K562 (cell line): ENCODE data around the gene PANK2. TPM values are rescaled to one million over a fixed set of nuclear protein-coding genes. Genes with fewer than 3 reads are reported as not detected.

Experiments
- ATAC-seq: fragments of 200-7000 bp; cut with Tn5 transposase; 3 replicates; pipeline ENCODE4 v1.9.1; 2020; ENCODE audit warnings: moderate library complexity
- BruUV-seq: library from RNA; stranded (reverse); fragments of 400-500 nt; replicated peaks from 2 replicates; lab custom pipeline; 2021; lab: Mats Ljungman, UMichigan
- CTCF ChIA-PET: fragments of 300-600 bp; formaldehyde crosslinking; extraction: SDS; loops from one replicate; lab custom pipeline; 2021; ENCODE audit warnings: low intra/inter-chr PET ratio; lab: Yijun Ruan, JAX
- POLR2A ChIA-PET: fragments of 300-600, 350-650 bp; sonication (Branson Sonifier 250); formaldehyde crosslinking; extraction: SDS; loops from one replicate; lab custom pipeline; 2021; ENCODE audit warnings: antibody characterized with exemption, inconsistent platforms; lab: Yijun Ruan, JAX
- DNase-seq, 4 experiments: peaks; one replicate each; pipeline versions ENCODE4 v3.0.0 to v3.0.0-alpha.2; 2011 to 2018; ENCODE audit warnings: low spot score in 3 of 4, mixed read lengths in 3 of 4; ENCODE audit errors: extremely low read depth in 1 of 4
- FAIRE-seq: peaks from 2 replicates; lab custom pipeline; 2011; peaks lifted over from hg19 to GRCh38; lab: Jason Lieb, UNC
- H2AFZ ChIP-seq: 2 replicates; pipeline ENCODE4 v1.6.0; 2011; ENCODE audit warnings: low read depth, low read length, control low read depth, inconsistent platforms
- H3K27ac ChIP-seq: fragments of 200-600 bp; 3 replicates; pipeline ENCODE4 v1.8.0; 2011; ENCODE audit warnings: low read depth, mild to moderate bottlenecking, control low read depth, inconsistent platforms, low read length, moderate library complexity, mixed read lengths; ENCODE audit errors: extremely low read depth
- H3K27me3 ChIP-seq, 2 experiments: fragments of 300-600 bp in 1 of 2; 2 replicates in 1 of 2; 3 replicates in 1 of 2; pipeline versions ENCODE4 v1.6.0 to v1.8.0; 2011; ENCODE audit warnings: inconsistent platforms in 2 of 2, low read length in 2 of 2, mild to moderate bottlenecking in 1 of 2, mixed read lengths in 1 of 2, moderate library complexity in 1 of 2; ENCODE audit not compliant: control insufficient read depth in 2 of 2, insufficient read depth in 2 of 2
- H3K36me3 ChIP-seq: fragments of 300-600 bp; 3 replicates; pipeline ENCODE4 v1.8.0; 2011; ENCODE audit warnings: mild to moderate bottlenecking, low read length, inconsistent platforms; ENCODE audit not compliant: control insufficient read depth, insufficient read depth
- H3K4me1 ChIP-seq, 2 experiments: fragments of 200-600 bp in 1 of 2; replicated peaks in 1 of 2; 2 replicates in 1 of 2; 3 replicates in 1 of 2; pipeline versions ENCODE4 v1.5.1 to v1.8.0; 2011; ENCODE audit warnings: inconsistent platforms in 2 of 2, low read length in 2 of 2, mild to moderate bottlenecking in 1 of 2, mixed read lengths in 1 of 2, moderate library complexity in 1 of 2; ENCODE audit not compliant: control insufficient read depth in 2 of 2, insufficient read depth in 2 of 2
- H3K4me2 ChIP-seq: 2 replicates; pipeline ENCODE4 v1.6.1; 2011; ENCODE audit warnings: low read length, control low read depth, inconsistent platforms, mixed read lengths; ENCODE audit not compliant: insufficient read depth
- H3K4me3 ChIP-seq: fragments of 200-600 bp; sonication (generic), shearing (Covaris generic); 2 replicates; pipeline ENCODE4 v1.5.1; 2016; ENCODE audit warnings: control low read depth, inconsistent platforms
- H3K79me2 ChIP-seq: fragments of 200-600 bp; 3 replicates; pipeline ENCODE4 v1.8.0; 2011; ENCODE audit warnings: low read length, inconsistent platforms; ENCODE audit not compliant: control insufficient read depth, insufficient read depth
- H3K9ac ChIP-seq, 2 experiments: 2 replicates each; pipeline versions ENCODE4 v1.6.0 to v1.6.1; 2011; ENCODE audit warnings: low read depth in 2 of 2, low read length in 2 of 2, control low read depth in 1 of 2, inconsistent platforms in 1 of 2, mild to moderate bottlenecking in 1 of 2, mixed read lengths in 1 of 2; ENCODE audit not compliant: insufficient read depth in 1 of 2
- H3K9me1 ChIP-seq: one replicate; pipeline ENCODE4 v1.6.0; 2011; ENCODE audit warnings: inconsistent platforms, mild to moderate bottlenecking, low read length, moderate library complexity; ENCODE audit not compliant: control insufficient read depth, insufficient read depth
- H3K9me3 ChIP-seq: replicated peaks from 2 replicates; pipeline ENCODE4 v1.5.1; 2011; ENCODE audit warnings: low read depth, low read length, inconsistent platforms; ENCODE audit not compliant: control insufficient read depth, insufficient read depth
- H4K20me1 ChIP-seq: replicated peaks from 2 replicates; pipeline ENCODE4 v1.6.1; 2011; ENCODE audit warnings: low read length, inconsistent platforms, mixed read lengths; ENCODE audit not compliant: control insufficient read depth, insufficient read depth
- ELF2 ChIP-seq: fragments of 250-450 bp; sonication (Bioruptor Pico); IDR thresholded peaks from 2 replicates; pipeline ENCODE4 v1.5.0; 2021; ENCODE audit warnings: mild to moderate bottlenecking
- ELF4 ChIP-seq: fragments of 450-650 bp; formaldehyde crosslinking; IDR thresholded peaks from 2 replicates; pipeline ENCODE4 v1.4.0; 2022; ENCODE audit warnings: missing genetic modification characterization
- EWSR1 ChIP-seq: fragments of 450-650 bp; IDR thresholded peaks from 2 replicates; pipeline ENCODE4 v1.6.1; 2018; ENCODE audit warnings: borderline replicate concordance, mild to moderate bottlenecking, low read depth, moderate library complexity; ENCODE audit not compliant: partially characterized antibody
- ILK ChIP-seq: fragments of 450-650 bp; IDR thresholded peaks from 2 replicates; pipeline ENCODE4 v1.6.1; 2016; ENCODE audit warnings: missing genetic modification characterization, low read depth, mild to moderate bottlenecking, missing compliant biosample characterization, moderate library complexity, borderline replicate concordance
- KAT8 ChIP-seq: fragments of 450-650 bp; IDR thresholded peaks from 2 replicates; pipeline ENCODE4 v1.6.1; 2016; ENCODE audit warnings: low read depth, mild to moderate bottlenecking
- KDM5B ChIP-seq: fragments of 200-600 bp; sonication (generic); IDR thresholded peaks from 2 replicates; pipeline ENCODE4 v1.6.1; 2012; ENCODE audit warnings: low read depth, mild to moderate bottlenecking, moderate library complexity, low read length, control low read depth, inconsistent platforms; ENCODE audit not compliant: insufficient replicate concordance
- MYNN ChIP-seq, 2 experiments: sonication (generic); formaldehyde crosslinking in 1 of 2; IDR thresholded peaks; 2 replicates each; pipeline versions ENCODE4 v1.5.0 to v1.6.1; 2016 to 2020; ENCODE audit warnings: antibody characterized with exemption in 1 of 2, missing genetic modification reagents in 1 of 2
- NCOR1 ChIP-seq: fragments of 450-650 bp; IDR thresholded peaks from 2 replicates; pipeline ENCODE4 v1.6.1; 2016; ENCODE audit warnings: mild to moderate bottlenecking, moderate library complexity
- POLR2AphosphoS2 ChIP-seq: IDR thresholded peaks from 2 replicates; pipeline ENCODE4 v1.6.1; 2012; ENCODE audit warnings: low read length, improper control_type of control experiment
- POLR2B ChIP-seq: fragments of 450-650 bp; IDR thresholded peaks from 2 replicates; pipeline ENCODE4 v1.6.1; 2018; ENCODE audit warnings: low read depth; ENCODE audit not compliant: partially characterized antibody
- PTRF ChIP-seq: fragments of 450-650 bp; IDR thresholded peaks from 2 replicates; pipeline ENCODE4 v1.6.1; 2016; ENCODE audit warnings: mild to moderate bottlenecking, missing genetic modification characterization, missing compliant biosample characterization
- RBM22 ChIP-seq: fragments of 200-400 bp; formaldehyde crosslinking; IDR thresholded peaks from 2 replicates; pipeline ENCODE4 v1.6.1; 2018; ENCODE audit warnings: low read length, low read depth; ENCODE audit not compliant: poor library complexity, severe bottlenecking
- SP1 ChIP-seq: sonication (generic); formaldehyde crosslinking; IDR thresholded peaks from 2 replicates; pipeline ENCODE4 v1.8.1; 2022; ENCODE audit warnings: mild to moderate bottlenecking, missing genetic modification reagents
- SRSF7 ChIP-seq: fragments of 200-400 bp; formaldehyde crosslinking; optimal IDR thresholded peaks from 2 replicates; pipeline ENCODE3; 2017; ENCODE audit warnings: mild to moderate bottlenecking, low read depth, low read length
- TRIM28 ChIP-seq: fragments of 450-650 bp; IDR thresholded peaks from 2 replicates; pipeline ENCODE4 v1.6.1; 2017
- ZNF561 ChIP-seq: fragments of 450-650 bp; formaldehyde crosslinking; conservative IDR thresholded peaks from 2 replicates; pipeline ENCODE4 v1.4.0; 2020; ENCODE audit warnings: mild to moderate bottlenecking, moderate library complexity
- ZNF639 ChIP-seq, 2 experiments: fragments of 200-800 bp in 1 of 2; sonication (Bioruptor generic) in 1 of 2; sonication (generic) in 1 of 2; formaldehyde crosslinking in 1 of 2; IDR thresholded peaks in 1 of 2; conservative IDR thresholded peaks in 1 of 2; 2 replicates each; pipeline versions ENCODE4 v1.5.0 to v1.6.1; 2016 to 2020; ENCODE audit warnings: missing compliant biosample characterization in 1 of 2, missing genetic modification characterization in 1 of 2, missing genetic modification reagents in 1 of 2
- WGBS: fragments of 100-300 bp; shearing (Covaris generic); methylation state at CpG from one replicate; pipeline ENCODE4 v1.1.6; 2016; ENCODE audit warnings: low coverage, mixed read lengths; ENCODE audit not compliant: insufficient coverage; ENCODE audit errors: missing lambda C conversion rate; 5-methylcytosine and 5-hydroxymethylcytosine counted together
- in situ Hi-C: fragments of 300-500 bp; cut with MboI; formaldehyde crosslinking; loops from 4 replicates; pipeline ENCODE4 v1.15.0; 2018; ENCODE audit warnings: inconsistent platforms, mixed read lengths
- intact Hi-C: fragments of 100-400 bp; cut with micrococcal nuclease; formaldehyde crosslinking; loops from 2 replicates; pipeline ENCODE4 v1.14.2; 2022
- polyA plus RNA-seq, 8 experiments: library from polyadenylated mRNA; depleted of rRNA in 4 of 8; stranded (reverse) in 5 of 8; unstranded in 3 of 8; fragments of >200 nt; fragmentation: Nextera tagmentation in 2 of 8; fragmentation: Illumina TruSeq in 1 of 8; extraction: Ambion mirVana in 2 of 8; extraction: Trizol in 1 of 8; gene quantifications; 2 replicates each; pipeline versions ENCODE4 v1.2.1 to v1.2.3, GENCODE V29; 2011 to 2014; ENCODE audit warnings: inconsistent platforms in 1 of 8, missing spikeins in 1 of 8
- total RNA-seq, 7 experiments: library from RNA; depleted of rRNA in 6 of 7; stranded (reverse); fragments of >200 nt in 6 of 7; fragmentation: Illumina TruSeq in 2 of 7; extraction: Trizol in 2 of 7; gene quantifications; 2 replicates each; pipeline versions ENCODE4 v1.2.1 to v1.2.3, GENCODE V29; 2011 to 2021; ENCODE audit warnings: low replicate concordance in 1 of 7
- TF ChIP-seq, protein P1 (sequence below), 3 experiments: IDR thresholded peaks in 2 of 3; conservative IDR thresholded peaks in 1 of 3; 2 replicates each; pipeline ENCODE4 v1.5.1; 2011 to 2012; ENCODE audit warnings: low read length in 3 of 3, mild to moderate bottlenecking in 3 of 3, control low read depth in 2 of 3, improper control_type of control experiment in 1 of 3, inconsistent platforms in 1 of 3, low read depth in 1 of 3, mixed read lengths in 1 of 3, moderate library complexity in 1 of 3; ENCODE audit not compliant: insufficient read depth in 2 of 3

PANK2 gene
- total and polyA plus RNA-seq, 9 of the 15 experiments (the other 6 are each of a cell fraction or from before 2014, with no cell fraction given): 14.9 to 43.5 (median 31.4) TPM

- Histone ChIP-seq H3K9ac (peak overlapping the region in 1 of 2 experiments; percentile 23; a peak in 1 of 4 replicates), H3K36me3 (peaks cover 40% of the 10 kb centered on the region; the same call in 2 of the 3 replicates), H3K4me3 (no peak overlapping the region), H4K20me1 (peaks cover 21% of the 10 kb centered on the region; the same call in 1 of the 2 replicates), H3K9me3 (no peaks in the 10 kb centered on the region), H3K79me2 (peaks cover 5% of the 10 kb centered on the region; the same call in 2 of the 3 replicates), H3K27ac (peak overlapping the region; percentile 48; the same call in 2 of the 3 replicates), H3K27me3 (no peaks in the 10 kb centered on the region), H3K4me2 (no peak overlapping the region), H3K4me1 (peaks cover 19 to 24% of the 10 kb centered on the region in 2 experiments; a peak in 4 of 5 replicates), H2AFZ (no peak overlapping the region), H3K9me1 (peaks cover under 1% of the 10 kb centered on the region)
- peak; percentile 17 for ATAC-seq
- no peak for DNase-seq
- 51% methylated on average over 9 of the region's 9 CpGs for WGBS
- TSS peak; percentile 23 for BruUV-seq
- in situ Hi-C loops (no loop called here), intact Hi-C loops (loop anchor here (5.0 to 10.0 kb wide), 2 partner anchors 86 to 269 kb away; no protein-coding TSS in a partner anchor)
- ChIA-PET CTCF (no interaction called here), POLR2A (interaction anchor here (0.6 to 2.5 kb wide), 7 partner anchors 9 to 149 kb away, joined by 3 to 8 read pairs (median 4); no protein-coding TSS in a partner anchor)
- no peak for FAIRE-seq
- no peak for TF ChIP-seq SRSF7
- no peak for TF ChIP-seq EWSR1
- TF ChIP-seq POLR2B: peak; percentile 77
- TF ChIP-seq PTRF: no peak
- TF ChIP-seq, protein P1, sequence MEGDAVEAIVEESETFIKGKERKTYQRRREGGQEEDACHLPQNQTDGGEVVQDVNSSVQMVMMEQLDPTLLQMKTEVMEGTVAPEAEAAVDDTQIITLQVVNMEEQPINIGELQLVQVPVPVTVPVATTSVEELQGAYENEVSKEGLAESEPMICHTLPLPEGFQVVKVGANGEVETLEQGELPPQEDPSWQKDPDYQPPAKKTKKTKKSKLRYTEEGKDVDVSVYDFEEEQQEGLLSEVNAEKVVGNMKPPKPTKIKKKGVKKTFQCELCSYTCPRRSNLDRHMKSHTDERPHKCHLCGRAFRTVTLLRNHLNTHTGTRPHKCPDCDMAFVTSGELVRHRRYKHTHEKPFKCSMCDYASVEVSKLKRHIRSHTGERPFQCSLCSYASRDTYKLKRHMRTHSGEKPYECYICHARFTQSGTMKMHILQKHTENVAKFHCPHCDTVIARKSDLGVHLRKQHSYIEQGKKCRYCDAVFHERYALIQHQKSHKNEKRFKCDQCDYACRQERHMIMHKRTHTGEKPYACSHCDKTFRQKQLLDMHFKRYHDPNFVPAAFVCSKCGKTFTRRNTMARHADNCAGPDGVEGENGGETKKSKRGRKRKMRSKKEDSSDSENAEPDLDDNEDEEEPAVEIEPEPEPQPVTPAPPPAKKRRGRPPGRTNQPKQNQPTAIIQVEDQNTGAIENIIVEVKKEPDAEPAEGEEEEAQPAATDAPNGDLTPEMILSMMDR (IDR thresholded peaks at IDR 0.05 in 2 of 3, conservative IDR thresholded peaks at IDR 0.05 in 1 of 3; ENCODE audit: insufficient read depth in 2 of 3, low read depth in 1 of 3, low read length in 3 of 3): no peak
- no peak for TF ChIP-seq ZNF561 (CRISPR knock-in tag)
- TF ChIP-seq RBM22: peak; percentile 11
- TF ChIP-seq MYNN (IDR thresholded peaks at IDR 0.05): 0 out of 2 replicates have a peak, but pooled peaks have one; percentile 55
- TF ChIP-seq MYNN (CRISPR knock-in tag; IDR thresholded peaks at IDR 0.05): no peak
- no peak for TF ChIP-seq TRIM28
- TF ChIP-seq ZNF639 (CRISPR knock-in tag; conservative IDR thresholded peaks at IDR 0.05 in 1 of 2, IDR thresholded peaks at IDR 0.05 in 1 of 2): no peak
- TF ChIP-seq ILK: no peak
- no peak for TF ChIP-seq KAT8
- TF ChIP-seq KDM5B: no peak
- peak; percentile 9; the same call in 1 of the 2 replicates for TF ChIP-seq NCOR1
- no peak for TF ChIP-seq ELF2 (CRISPR knock-in tag)
- TF ChIP-seq ELF4 (CRISPR knock-in tag): 0 out of 2 replicates have a peak, but pooled peaks have one; percentile 13
- TF ChIP-seq POLR2AphosphoS2: peak; percentile 91
- 0 out of 2 replicates have a peak, but pooled peaks have one; percentile 17 for TF ChIP-seq SP1
Observed at GRCh38 chr20:3925899-3926638, 36.9 kb downstream of the PANK2 start.
